IPS-18a (cell line): ENCODE data around the gene FAM72D.
"Not testable (repeated sequence)": the region's sequence is repeated elsewhere in the genome, so short reads cannot be mapped to it uniquely, and the experiment has no call there.

ENCODE experiments used
- H3K27ac ChIP-seq: one replicate; pipeline ENCODE4 v1.5.1; 2013; ENCODE audit warnings: low read length
- H3K27me3 ChIP-seq: one replicate; pipeline ENCODE4 v1.6.1; 2013; ENCODE audit warnings: mild to moderate bottlenecking, low read length; ENCODE audit not compliant: control insufficient read depth, insufficient read depth
- H3K36me3 ChIP-seq: one replicate; pipeline ENCODE4 v1.6.1; 2013; ENCODE audit warnings: low read depth, low read length; ENCODE audit not compliant: control insufficient read depth
- H3K4me1 ChIP-seq: one replicate; pipeline ENCODE4 v1.6.1; 2013; ENCODE audit warnings: low read depth, low read length; ENCODE audit not compliant: control insufficient read depth
- H3K4me3 ChIP-seq: one replicate; pipeline ENCODE4 v1.5.1; 2013; ENCODE audit warnings: low read length
- H3K9ac ChIP-seq: one replicate; pipeline ENCODE4 v1.6.1; 2013; ENCODE audit warnings: mild to moderate bottlenecking, low read length, moderate library complexity
- H3K9me3 ChIP-seq: one replicate; pipeline ENCODE4 v1.6.1; 2013; ENCODE audit warnings: low read depth, low read length; ENCODE audit not compliant: control insufficient read depth

The FAM72D gene

DNA sequence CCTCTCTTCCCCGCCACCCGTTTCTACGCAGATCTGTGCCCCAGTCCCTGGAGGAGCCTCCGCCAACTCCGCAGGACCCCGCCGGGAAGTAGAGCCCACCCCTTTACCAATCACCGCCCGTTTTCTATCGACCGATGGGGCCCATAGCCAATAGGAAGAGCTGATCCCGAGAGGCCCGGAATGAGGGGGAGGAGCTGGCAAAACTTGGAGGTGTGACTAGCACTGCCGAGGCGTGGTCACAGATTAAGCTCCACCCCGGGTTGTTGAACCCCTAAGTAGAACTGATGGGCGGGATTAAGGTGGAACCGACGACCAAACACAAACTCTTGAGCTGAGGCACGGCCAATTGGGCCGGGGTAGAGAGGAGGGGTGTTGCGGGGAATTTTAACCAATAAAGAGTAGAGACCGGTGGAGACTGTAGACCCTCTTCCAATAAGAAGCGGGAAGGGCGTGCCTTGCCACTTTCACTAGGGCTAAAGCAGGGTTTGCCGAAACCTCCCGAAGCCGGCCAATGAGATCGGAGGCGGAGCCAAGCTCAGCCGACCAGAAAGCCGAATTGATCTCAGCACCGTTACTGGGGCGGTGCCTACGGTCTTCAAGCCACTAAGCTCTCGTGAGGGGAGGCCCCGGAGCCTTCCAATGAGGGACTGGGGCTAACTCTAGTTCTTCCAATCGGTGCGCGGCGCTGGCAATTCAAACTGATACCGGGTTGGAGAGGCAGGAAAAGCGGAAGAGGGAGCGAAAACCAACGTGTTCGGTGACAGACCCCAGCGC lies at the start of gene FAM72D, which contains the start of gene SRGAP2B:
Gene FAM72D (plus strand): TSS at position 691 of the 774 bp plus-strand sequence. CDS start 874 bp downstream, outside the sequence.
Gene SRGAP2B (minus strand): TSS at position 45 of the 774 bp plus-strand sequence. CDS start 2,427 bp downstream, outside the sequence.
- H3K9ac ChIP-seq, H3K27ac ChIP-seq, H3K9me3 ChIP-seq, H3K4me1 ChIP-seq, H3K36me3 ChIP-seq, H3K27me3 ChIP-seq: not testable (repeated sequence)
- peak within 1 kb of the TSS; percentile 46 for H3K4me3 ChIP-seq

DNA sequence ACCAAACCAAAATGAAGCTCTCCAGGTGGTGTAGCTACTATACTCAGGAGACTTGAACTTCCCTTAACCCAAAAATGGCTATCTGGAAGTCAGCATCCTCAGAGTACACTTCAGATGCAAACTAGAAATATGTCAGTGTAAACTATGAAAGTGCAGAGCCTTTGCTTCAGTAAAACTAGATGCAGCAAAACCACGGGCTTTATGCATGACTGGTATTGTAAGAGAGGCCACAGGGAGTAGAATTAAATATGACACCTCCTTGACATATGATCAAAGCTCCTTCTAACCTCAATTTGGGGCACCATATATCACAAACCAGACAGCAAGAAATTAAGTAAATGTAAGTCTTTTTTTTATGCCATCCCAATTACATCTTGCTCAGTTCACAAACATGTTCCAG lies 48.2 kb upstream of the FAM72D start:
- H3K4me1 ChIP-seq, H3K36me3 ChIP-seq: not testable (repeated sequence)

GRCh38 chr1:145048181-145048856 lies 47.5 kb upstream of the FAM72D start:
- not testable (repeated sequence) for H3K9ac ChIP-seq, H3K27ac ChIP-seq, H3K36me3 ChIP-seq, H3K4me3 ChIP-seq, H3K27me3 ChIP-seq, H3K4me1 ChIP-seq, H3K9me3 ChIP-seq

More for the DNA sequence above, 48.2 kb upstream of the FAM72D start:
- H3K9ac ChIP-seq, H3K27ac ChIP-seq, H3K4me3 ChIP-seq, H3K27me3 ChIP-seq, H3K9me3 ChIP-seq: not testable (repeated sequence)

GRCh38 chr1:145052019-145052776 lies 43.6 kb upstream of the FAM72D start:
- not testable (repeated sequence) for H3K9ac ChIP-seq, H3K9me3 ChIP-seq, H3K4me3 ChIP-seq, H3K36me3 ChIP-seq, H3K4me1 ChIP-seq, H3K27ac ChIP-seq, H3K27me3 ChIP-seq

DNA sequence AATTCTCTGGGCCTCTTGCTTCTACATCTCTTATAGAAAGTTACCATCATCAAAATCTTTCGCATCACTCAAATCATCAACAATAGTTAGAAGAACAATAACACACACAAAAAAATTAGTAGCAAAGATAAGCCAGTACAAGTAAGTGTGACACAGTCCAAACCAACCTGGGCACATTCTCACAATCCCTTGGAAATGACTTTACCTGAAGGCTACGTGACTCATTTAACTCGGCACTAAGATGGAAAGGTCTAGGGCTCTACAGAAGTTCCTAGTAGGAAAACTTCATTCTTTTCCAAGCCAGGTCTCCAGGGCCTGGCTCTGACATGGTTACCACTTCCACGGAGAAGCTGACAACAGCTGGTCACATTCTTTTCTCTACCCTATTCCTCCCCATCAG lies 42.3 kb upstream of the FAM72D start:
- not testable (repeated sequence) for H3K27ac ChIP-seq, H3K4me3 ChIP-seq, H3K27me3 ChIP-seq, H3K9me3 ChIP-seq, H3K9ac ChIP-seq, H3K4me1 ChIP-seq, H3K36me3 ChIP-seq

GRCh38 chr1:145055217-145055760 lies 40.5 kb upstream of the FAM72D start:
- not testable (repeated sequence) for H3K9me3 ChIP-seq, H3K4me1 ChIP-seq, H3K36me3 ChIP-seq, H3K27me3 ChIP-seq, H3K27ac ChIP-seq, H3K4me3 ChIP-seq, H3K9ac ChIP-seq

- H3K36me3 ChIP-seq, H3K27ac ChIP-seq, H3K4me3 ChIP-seq, H3K27me3 ChIP-seq, H3K9me3 ChIP-seq, H3K4me1 ChIP-seq, H3K9ac ChIP-seq: not testable (repeated sequence)
Observed at GRCh38 chr1:145058184-145058583, 37.6 kb upstream of the FAM72D start.

DNA sequence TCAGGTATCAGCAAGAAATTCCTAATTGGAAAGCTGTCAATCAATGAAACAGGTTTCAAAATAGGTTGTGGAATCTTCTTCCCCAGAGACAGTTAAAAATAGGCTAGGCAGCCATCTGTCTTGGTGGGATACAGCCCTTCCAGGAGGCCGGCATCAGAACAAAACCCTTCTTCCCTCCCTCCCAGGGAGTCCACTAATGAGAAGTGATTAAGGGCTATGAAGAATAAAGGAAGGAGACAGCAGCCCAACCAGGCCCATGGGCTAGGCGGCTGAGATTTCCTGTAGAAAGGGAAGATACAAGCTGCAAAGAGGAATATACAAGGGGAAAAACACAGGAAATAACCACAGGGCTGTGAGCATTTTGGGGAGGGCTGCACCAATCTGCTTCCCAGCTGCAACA lies 32.5 kb upstream of the FAM72D start:
- H3K4me1 ChIP-seq, H3K36me3 ChIP-seq, H3K27ac ChIP-seq, H3K9ac ChIP-seq, H3K9me3 ChIP-seq, H3K4me3 ChIP-seq, H3K27me3 ChIP-seq: not testable (repeated sequence)

GRCh38 chr1:145063941-145064648 lies 31.7 kb upstream of the FAM72D start:
- H3K4me3 ChIP-seq, H3K9me3 ChIP-seq, H3K27me3 ChIP-seq, H3K4me1 ChIP-seq, H3K9ac ChIP-seq, H3K27ac ChIP-seq, H3K36me3 ChIP-seq: not testable (repeated sequence)

GRCh38 chr1:145065194-145065826 lies 30.5 kb upstream of the FAM72D start:
- H3K9ac ChIP-seq, H3K27ac ChIP-seq, H3K9me3 ChIP-seq, H3K4me3 ChIP-seq, H3K27me3 ChIP-seq, H3K36me3 ChIP-seq, H3K4me1 ChIP-seq: not testable (repeated sequence)

DNA sequence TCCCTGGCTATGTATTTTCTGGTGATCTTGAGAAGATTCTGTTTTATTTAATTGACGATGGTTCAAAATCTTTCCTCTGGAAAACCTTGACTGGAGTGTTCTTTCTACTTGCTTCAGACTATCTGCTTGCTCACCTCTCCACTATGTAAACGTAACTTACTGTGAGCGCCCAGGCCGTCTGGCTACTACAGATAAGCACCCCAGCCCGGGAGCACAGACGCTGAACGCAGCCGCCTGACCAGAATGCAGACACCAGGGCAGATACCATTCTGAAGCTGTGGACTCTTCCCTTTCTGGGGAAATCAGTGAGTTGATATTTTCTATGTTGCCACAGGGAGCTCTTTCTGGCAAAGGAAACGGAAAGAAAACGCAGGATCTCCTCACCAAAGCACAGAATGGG lies 29.3 kb upstream of the FAM72D start:
- not testable (repeated sequence) for H3K27me3 ChIP-seq, H3K9me3 ChIP-seq, H3K27ac ChIP-seq, H3K9ac ChIP-seq, H3K36me3 ChIP-seq, H3K4me3 ChIP-seq, H3K4me1 ChIP-seq
